HG02943 (cell line): ENCODE data around the gene QKI.
"Not testable (repeated sequence)": the region's sequence is repeated elsewhere in the genome, so short reads cannot be mapped to it uniquely, and the experiment has no call there.

ENCODE experiments used
- ATAC-seq: cut with Tn5 transposase; IDR thresholded peaks from one replicate; pipeline ENCODE4 v1.9.1; 2021; ENCODE audit warnings: mild to moderate bottlenecking, low read depth, moderate library complexity; ENCODE audit not compliant: unreplicated experiment

The QKI gene

DNA sequence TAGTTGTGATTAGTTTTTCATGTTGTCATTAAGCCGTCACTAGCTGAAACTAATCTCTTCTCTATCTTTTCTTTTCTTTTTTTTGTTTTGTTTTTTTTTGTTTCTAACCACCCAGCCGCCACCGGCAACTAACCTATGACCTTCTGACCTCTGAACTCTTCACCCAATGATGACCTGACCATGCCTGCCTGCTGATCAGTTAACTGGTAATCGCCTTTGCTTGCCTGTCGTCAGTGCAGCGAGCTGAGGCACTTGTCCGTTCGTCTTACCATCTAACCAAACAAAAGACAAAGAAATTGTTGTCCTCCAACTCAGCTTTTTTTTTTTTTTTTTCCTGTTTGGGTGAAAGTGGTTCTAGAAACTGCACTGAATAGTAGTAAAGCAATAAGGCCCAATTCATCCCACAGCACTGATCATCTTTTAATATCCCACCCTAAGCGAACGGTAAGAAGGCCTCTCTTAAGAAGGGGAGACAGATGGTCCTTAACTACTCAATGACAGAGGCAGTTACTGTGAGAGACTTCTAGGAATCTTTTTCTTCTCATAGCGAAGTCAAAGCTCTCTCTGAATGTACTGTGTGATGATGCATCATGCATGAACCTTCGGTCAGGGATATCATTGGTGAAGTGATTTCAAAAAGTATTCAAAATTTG, 156.2 kb downstream of the QKI start:
- no peak for ATAC-seq

DNA sequence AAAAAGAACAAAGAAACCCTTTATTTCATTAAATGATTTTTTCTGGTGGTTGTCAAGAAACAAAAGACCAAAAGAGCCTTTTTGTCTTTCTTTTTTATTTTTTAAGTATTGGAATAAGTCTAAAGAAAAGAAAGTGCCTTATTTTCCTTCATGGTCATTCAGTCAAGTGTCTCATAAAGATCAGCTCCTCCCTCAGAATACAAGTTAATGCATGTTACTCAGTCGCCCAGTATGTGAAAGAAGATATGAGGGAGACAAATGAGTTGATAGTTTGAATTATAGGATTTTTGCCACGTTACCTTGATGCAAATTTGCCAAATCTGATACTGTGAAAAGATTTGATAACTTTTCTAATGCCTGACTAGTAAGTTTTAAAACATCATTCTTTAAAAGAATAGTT, 157.2 kb downstream of the QKI start:
- ATAC-seq: no peak

DNA sequence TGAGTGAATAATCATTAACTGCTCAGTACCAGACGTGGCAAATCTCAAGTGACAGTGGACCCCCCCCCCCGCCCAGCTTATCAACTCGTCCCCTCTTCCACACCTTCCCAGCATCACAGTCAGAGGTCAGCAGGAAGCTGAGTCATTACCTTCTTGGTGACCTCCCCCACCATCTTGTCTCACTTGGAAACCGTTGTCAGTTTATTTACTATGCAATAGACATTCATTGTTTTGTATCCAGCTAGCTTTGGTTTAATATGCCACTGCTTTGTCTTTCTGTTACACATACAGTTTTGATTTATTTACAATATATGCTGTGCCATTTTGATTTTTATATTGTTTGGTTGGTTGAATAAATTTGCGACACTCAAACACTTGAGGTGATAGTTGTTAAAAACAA, 158.1 kb downstream of the QKI start:
- no peak for ATAC-seq

DNA sequence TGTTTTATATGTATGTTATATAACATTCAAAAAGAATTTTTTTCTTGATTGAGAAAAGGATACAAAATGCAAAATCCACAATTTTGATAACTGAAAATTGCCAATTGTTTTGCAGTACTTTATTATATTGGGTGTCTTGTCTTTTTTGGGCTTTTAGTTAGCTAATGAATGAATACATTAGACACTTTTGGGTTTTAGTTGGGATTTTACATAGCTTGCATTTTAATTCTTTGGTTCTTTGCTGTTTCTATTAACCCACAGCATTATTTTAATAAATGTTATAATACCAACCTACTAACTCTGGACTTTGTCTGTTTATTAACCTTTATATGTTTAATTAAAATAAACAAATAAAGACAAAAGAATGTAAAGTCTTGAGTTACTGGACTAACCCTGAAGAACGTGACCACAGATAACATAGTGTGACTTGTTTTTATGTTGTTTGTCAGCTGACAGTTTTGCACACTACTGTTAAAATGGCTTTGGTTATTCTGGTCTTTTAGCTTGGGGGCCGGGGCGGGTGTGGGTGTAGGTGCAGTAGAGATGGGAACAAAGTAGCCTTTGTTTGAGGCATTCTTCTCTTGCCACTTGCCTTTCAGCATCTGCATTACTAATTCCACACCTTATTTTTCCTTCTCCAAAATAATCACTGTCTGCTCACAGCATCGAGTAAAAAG, 159.1 kb downstream of the QKI start:
- no peak for ATAC-seq

DNA sequence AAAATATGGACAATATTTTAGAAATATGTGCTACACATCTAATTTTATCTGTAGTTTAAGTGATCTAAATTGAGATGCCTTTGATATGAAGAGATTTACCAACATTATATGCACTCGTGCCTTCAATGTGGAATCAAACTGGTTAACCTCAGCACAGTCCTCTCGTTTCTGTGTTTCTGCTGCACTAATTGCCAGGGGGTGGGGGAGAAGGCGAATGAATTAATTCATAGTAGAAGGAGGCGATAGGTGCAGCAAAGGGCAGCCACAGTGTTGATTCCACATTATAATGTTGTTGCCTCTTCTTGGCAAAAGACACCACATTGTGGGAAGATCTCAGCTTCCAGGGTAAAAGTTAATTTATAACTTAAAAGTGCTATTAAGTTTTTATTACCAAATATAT, 161.6 kb downstream of the QKI start:
- no peak for ATAC-seq

DNA sequence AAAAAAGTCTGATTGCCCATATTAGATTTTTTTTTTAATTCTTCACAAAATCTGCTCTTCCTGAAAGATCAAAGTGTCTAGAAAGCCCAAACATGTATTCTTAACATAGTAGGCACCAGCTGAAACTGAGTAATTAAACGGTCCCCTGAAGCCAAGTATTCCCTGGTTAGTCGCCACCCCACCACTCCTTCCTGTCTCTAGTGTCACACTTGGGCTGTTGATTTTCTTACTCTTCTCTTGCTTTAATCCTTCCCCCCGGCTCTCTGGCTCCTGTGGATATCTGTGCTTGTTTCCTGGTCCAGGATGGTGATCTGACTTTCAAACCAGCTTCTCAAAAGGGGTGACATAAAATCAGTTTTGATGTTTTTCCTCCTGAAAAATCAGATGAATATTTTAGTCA, 162.9 kb downstream of the QKI start:
- no peak for ATAC-seq

DNA sequence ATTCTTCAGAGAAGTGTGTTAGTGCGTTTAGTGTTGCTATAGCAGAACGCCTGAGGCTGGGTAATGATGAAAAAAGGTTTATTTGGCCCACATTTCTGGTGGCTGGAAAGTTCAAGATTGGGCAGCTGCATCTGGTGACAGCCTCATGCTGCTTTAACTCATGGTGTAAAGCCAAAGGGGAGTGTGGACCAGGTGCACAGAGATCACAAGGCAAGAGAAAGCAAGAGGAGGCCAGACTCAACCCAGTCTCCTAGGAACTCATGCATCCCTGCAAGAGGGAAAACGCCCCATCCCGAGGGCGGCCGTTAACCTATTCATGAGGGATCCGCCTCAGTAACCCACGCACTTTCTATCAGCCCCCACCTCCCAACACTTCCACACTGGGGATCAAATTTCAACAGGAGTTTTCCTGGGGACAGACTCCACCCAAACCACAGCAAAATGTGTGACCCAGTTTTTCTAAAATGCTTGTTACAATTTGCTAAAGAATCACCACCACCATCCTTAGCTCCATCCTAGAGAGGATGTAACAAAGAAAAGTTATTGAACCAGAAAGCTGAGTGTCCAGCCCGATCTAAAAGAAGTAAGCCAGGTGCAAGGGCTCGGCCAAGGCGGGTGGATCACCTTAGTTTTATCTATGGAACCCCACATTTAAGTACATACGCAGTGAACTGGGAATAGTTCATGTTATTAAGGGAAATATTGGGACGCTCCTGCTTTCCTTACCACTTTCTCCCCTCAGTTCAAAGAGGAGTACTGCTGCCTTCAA, 164.8 kb downstream of the QKI start:
- no peak for ATAC-seq

DNA sequence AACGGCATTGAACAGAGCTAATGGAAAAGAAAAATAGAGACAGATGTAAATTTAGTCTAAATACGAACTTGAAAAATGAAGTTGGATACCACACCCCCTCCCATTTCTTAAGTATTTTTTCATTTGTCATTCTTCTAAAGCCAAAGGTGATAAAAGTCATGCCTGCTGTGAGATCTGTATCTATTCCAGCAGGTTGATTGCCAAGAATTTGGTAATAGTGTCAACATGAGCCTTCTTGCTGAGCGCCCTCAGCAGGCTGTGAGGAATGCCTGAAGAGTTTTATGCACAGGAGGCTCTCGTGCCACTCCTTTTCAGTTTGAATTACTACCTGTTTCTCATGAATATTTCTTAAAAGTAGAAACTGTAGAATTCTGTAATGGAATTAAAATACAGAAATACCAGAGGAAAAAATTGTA, 165.4 kb downstream of the QKI start:
- ATAC-seq: no peak

DNA sequence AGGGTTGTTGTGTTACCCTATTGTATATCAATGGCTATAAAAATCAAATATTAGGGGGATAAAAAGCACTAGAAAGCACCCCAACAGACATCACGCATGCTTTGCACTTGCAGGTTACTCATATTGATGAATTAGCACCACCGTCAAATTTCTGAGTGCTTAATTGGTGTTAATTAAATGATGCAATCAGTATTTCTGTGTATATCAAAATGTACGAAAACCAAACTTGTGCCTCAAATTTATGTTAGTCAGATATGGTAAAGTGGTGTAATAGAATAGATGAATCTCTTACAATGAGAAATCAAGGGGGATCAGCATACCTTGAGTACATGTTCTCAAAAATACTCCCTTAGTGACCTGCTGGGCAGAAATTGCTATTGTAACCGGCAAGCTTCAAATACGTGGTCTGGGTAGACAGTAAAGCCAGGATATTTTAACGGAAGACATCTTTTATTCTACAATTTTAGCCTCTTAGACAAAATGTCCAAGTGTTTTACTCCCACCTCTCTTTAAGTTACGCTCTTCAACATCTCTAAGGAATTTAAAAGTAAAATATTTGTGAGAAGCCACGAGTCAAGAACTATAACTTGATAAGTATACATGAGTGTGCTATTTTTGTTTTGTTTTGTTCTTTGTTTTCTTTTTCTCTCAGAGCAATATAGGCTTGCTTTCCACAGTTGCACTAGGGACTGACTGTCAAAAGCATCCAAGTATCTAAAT, 166.0 kb downstream of the QKI start:
- ATAC-seq: no peak

DNA sequence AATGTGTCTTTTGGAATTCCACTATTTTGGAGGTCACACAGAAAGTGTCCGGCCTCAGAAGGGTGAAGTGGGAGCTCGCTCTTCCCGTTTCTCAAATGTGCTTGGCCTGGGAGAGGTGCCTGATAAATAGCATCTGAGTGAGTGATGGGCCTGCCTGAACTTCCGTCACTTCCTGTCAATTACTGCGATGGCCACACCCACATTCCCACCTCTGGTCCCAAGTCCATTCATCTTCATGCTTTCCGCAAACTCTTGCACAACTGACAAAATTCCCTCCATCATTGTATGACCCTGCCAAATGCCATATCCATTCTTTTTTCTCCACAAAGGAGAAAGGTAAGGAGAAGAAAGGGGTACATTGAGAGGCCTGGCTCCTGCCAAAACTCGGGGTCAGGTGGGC, 169.0 kb downstream of the QKI start:
- ATAC-seq: no peak

DNA sequence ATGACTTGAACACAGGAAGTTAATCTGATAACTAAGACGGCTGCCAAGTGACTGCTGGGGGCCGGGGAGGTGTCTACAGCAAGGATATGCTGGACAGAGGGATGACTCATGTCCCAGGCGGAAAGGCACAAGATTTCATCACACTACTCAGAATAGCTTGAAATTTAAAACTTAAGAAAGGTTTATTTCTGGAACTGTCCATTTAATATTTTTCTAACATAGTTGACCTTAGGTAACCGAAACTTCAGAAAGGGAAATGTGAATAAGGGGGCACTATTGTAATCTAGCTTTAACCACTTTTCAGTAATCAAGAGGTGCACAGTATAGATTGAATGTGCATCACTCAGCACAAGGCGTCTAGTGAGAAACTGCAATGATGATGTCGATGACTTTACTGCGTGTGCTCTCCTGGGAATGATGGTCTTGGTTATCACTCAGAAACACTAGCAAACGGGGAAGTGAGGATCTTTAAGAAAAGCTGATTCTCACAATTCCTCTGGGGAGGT, 171.5 kb downstream of the QKI start:
- ATAC-seq: no peak

DNA sequence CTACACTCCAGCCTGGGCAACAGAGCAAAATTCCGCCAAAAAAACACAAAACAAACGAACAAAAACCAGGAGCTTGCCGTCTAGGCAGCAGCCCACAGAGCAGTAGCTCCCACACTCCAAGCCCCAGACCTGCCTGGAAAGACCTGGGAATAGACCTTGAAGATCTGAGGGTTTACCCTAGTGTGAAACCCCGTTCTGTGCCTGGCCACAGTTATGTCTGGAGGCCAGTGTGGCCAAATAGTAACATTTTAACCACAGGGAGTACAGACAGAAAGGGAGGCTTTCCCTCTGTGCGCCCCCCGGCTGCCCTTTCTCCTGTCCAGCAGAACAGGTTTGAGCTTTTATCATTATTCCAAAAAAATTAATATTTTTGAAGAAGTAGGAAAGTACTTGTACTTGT, 172.4 kb downstream of the QKI start:
- ATAC-seq: no peak

DNA sequence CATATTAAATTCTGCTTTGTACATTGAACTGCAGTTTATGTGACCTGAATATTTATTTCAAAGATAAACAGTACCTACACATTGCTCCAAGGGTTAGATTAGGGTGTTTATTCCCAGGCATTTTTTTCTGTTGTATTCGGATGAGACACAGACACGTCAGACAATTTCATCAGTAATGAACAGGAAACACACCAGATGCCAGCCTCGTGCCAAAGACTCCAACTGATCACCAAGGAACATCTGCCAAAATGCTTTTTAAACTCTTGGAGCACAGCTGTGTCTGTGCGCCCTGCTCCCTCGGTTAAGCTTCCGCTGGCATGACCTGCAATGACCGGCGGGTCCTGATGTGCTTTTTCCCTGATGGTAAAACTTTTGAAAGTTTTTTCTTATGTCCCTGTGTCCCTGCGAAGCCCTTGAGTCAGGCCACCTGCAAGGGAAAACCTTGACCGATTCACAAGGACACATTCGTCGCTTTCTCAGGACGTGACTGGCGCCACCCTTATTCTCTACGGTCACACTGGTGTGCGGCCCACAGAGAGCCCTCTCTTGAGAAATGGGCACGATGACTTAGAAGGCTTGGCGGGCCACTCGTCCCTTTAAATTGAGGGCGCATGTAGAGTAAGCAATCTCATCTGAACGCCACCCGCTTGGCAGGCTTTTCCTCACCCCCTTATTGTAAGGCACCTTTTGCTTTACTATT, 173.9 kb downstream of the QKI start:
- no peak for ATAC-seq

DNA sequence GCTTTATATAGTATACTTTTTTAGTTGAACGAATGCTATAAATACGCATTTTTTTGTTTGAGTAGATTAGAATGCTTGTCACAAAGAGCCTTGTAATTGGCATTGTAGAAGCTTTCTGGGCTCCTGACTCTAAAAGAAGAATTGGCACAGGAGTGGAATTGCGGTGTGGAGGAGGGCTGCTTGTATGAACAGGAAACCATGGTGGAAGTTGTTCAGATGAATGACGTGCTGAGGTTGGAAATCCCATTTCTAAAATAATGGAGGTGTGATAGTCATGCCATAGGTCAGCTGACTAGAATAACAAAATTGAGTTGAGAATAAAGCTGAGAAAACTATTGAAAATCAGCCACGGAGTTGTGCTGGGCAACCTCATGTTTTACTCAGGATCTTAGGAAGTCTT, 174.9 kb downstream of the QKI start:
- no peak for ATAC-seq

DNA sequence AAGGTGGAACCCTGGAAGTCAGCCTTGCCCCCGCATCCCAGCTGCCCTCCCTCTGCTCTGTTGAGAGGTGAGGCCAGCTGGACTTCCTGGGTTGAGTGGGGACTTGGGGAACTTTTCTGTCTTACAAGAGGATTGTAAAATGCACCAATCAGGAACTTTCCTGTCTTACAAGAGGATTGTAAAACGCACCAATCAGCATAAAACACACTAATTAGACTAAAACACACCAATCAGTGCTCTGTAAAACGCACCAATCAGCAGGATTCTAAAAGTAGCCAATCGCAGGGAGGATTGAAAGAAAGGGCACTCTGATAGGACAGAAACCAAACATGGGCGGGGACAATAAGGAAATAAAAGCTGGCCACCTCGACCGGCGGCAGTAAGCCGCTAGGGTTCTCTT, 175.6 kb downstream of the QKI start:
- not testable (repeated sequence) for ATAC-seq

DNA sequence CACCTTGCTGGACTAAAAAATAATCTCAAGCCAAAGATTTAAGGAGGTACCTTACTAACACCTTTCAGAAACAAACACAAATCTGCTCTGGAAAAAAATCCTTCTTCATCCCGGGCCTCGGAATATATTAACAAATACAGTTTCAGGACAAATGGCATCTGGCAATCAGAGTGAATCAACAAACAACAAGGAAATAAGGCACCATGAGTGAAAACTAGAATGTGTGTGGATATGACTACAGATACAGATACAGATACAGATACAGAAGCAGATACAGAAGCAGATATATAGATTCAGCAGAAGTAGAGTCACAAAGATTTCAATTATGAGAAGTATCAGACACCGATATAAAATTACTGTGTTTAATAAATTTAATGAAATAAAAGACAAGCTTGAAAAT, 178.4 kb downstream of the QKI start:
- no peak for ATAC-seq

DNA sequence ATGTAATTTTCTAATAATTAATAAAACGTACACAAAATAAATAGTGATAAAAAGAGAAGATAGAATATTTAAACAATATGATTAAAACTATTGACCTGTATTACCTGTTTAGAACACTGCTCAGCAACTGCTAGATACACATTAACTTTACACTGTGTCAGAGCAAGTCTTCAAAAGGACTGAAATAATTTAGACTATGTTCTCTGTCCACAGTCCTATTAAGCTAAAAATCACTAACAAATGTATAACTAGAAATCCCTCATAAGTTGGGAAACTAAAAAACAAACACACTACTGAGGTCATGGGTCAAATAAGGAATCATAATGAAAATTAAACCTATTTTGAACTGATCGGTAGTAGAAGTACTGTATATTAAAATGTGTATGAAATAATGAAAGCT, 181.7 kb downstream of the QKI start:
- ATAC-seq: no peak

DNA sequence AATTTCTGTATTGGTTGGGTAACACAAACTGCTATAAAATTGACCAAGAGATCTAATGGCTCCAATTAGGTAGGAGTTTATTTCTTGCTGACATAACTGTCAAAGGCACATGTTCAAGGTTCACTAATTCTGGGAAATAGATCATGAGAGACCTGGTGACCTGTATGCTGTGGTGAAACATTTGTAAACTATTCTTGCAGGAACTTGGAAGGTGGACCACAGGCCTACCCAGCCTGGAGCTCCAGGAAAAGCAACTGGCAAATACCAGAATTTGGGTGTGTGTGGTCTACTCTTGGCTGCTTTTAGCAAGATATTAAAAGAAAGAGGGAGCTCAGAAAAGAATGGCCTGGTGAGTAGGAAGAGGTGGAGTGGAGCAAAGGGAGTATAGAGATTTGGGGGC, 184.6 kb downstream of the QKI start:
- no peak for ATAC-seq

DNA sequence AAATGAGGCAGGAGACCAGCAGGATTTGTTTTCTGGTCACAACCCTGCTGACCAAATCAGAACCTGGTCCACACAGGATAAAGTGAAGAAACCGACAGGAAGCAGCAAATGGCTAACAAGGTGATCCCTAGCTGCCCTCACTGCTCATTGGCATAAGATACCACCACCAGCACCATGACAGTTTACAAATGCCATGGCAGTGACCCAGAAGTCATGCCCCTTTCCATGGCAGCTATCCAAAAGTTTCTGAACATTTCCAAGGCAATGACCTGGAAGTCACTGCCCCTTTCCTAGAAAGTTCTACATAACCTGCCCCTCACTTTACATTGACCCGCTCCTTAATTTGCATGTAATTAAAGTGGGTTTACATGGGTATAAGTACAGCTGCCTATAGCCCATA, 185.2 kb downstream of the QKI start:
- ATAC-seq: no peak

DNA sequence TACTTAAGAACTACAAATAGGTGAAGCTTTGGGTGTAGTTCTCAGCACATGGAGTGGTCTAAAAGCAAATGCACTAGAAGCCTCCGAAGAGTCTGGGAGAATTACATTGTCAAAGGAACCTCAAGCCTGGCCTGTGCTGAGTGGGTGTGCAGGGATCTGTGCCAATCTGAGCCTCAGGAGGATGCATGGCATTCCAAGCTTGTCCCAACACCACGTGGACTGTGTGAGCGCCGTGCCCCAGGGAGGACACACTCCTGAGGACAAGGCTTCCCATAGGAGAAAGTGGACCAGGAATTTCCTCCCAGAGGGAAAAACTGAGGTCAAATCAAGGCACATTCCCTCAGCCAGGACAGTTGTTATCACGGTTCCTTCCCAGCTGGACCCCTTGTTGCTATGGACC, 185.8 kb downstream of the QKI start:
- no peak for ATAC-seq
